Thyroid gland (tissue), 4 donors: ENCODE results near the gene NUP85.

ENCODE experiments used
- POLR2A ChIP-seq, 2 donors: fragments of 450-650 bp; IDR thresholded peaks; one replicate each; pipeline ENCODE4 v1.6.1; 2017; ENCODE audit warnings: antibody characterized with exemption in 2 of 2, mild to moderate bottlenecking in 2 of 2, moderate library complexity in 1 of 2
- TF ChIP-seq, protein P1 (sequence below), 6 experiments: fragments of 200-600 bp in 3 of 6; fragments of 450-650 bp in 3 of 6; sonication (generic) in 3 of 6; IDR thresholded peaks; one replicate each; pipeline ENCODE4 v1.5.1; 2016 to 2019; ENCODE audit warnings: antibody characterized with exemption in 6 of 6, mild to moderate bottlenecking in 2 of 6, inconsistent platforms in 1 of 6, moderate library complexity in 1 of 6

- TF ChIP-seq POLR2A (IDR thresholded peaks at IDR 0.05): no peak
- TF ChIP-seq, protein P1, sequence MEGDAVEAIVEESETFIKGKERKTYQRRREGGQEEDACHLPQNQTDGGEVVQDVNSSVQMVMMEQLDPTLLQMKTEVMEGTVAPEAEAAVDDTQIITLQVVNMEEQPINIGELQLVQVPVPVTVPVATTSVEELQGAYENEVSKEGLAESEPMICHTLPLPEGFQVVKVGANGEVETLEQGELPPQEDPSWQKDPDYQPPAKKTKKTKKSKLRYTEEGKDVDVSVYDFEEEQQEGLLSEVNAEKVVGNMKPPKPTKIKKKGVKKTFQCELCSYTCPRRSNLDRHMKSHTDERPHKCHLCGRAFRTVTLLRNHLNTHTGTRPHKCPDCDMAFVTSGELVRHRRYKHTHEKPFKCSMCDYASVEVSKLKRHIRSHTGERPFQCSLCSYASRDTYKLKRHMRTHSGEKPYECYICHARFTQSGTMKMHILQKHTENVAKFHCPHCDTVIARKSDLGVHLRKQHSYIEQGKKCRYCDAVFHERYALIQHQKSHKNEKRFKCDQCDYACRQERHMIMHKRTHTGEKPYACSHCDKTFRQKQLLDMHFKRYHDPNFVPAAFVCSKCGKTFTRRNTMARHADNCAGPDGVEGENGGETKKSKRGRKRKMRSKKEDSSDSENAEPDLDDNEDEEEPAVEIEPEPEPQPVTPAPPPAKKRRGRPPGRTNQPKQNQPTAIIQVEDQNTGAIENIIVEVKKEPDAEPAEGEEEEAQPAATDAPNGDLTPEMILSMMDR (IDR thresholded peaks at IDR 0.05): no peak
Observed at GRCh38 chr17:75238020-75238580, 32.6 kb downstream of the NUP85 start.
